Liver (tissue), 9 donors: Measurements from ENCODE around the gene PRKAR1B. TPM values are rescaled to one million over a fixed set of nuclear protein-coding genes. Genes with fewer than 3 reads are reported as not detected.

Source experiments
- DNase-seq: peaks from one replicate; pipeline ENCODE4 v3.0.0-alpha.2; 2017; ENCODE audit warnings: low spot score
- H3K27ac ChIP-seq, 2 donors: one replicate each; pipeline ENCODE4 v1.7.0; 2013; ENCODE audit warnings: inconsistent platforms in 2 of 2, low read length in 2 of 2, control low read depth in 1 of 2, low read depth in 1 of 2, mild to moderate bottlenecking in 1 of 2
- H3K27me3 ChIP-seq, 4 donors: one replicate each; pipeline versions ENCODE4 v1.6.1 to v1.7.0; 2013; ENCODE audit warnings: low read length in 3 of 4, inconsistent platforms in 1 of 4, mild to moderate bottlenecking in 1 of 4, moderate library complexity in 1 of 4; ENCODE audit not compliant: control insufficient read depth in 4 of 4, insufficient read depth in 4 of 4
- H3K36me3 ChIP-seq, 4 donors: one replicate each; pipeline versions ENCODE4 v1.6.1 to v1.7.0; 2013; ENCODE audit warnings: low read length in 3 of 4, mild to moderate bottlenecking in 3 of 4, low read depth in 1 of 4, moderate library complexity in 1 of 4; ENCODE audit not compliant: control insufficient read depth in 4 of 4, insufficient read depth in 3 of 4
- H3K4me1 ChIP-seq, 4 donors: one replicate each; pipeline versions ENCODE4 v1.6.1 to v1.7.0; 2013; ENCODE audit warnings: low read length in 3 of 4, mild to moderate bottlenecking in 3 of 4, moderate library complexity in 1 of 4; ENCODE audit not compliant: control insufficient read depth in 4 of 4, insufficient read depth in 4 of 4
- H3K4me3 ChIP-seq, 3 donors: one replicate each; pipeline versions ENCODE4 v1.6.1 to v1.7.0; 2013; ENCODE audit warnings: low read length in 3 of 3, control low read depth in 1 of 3, low read depth in 1 of 3, mild to moderate bottlenecking in 1 of 3
- H3K9ac ChIP-seq, 2 donors: one replicate each; pipeline ENCODE4 v1.7.0; 2013; ENCODE audit warnings: low read length in 2 of 2, mild to moderate bottlenecking in 2 of 2, moderate library complexity in 2 of 2, control low read depth in 1 of 2, low read depth in 1 of 2
- H3K9me3 ChIP-seq, 4 donors: one replicate each; pipeline versions ENCODE4 v1.6.1 to v1.7.0; 2013; ENCODE audit warnings: low read length in 3 of 4; ENCODE audit not compliant: control insufficient read depth in 4 of 4
- EGR1 ChIP-seq, 2 donors: IDR thresholded peaks; 2 replicates each; pipeline ENCODE4 v1.6.1; 2016 to 2018; ENCODE audit warnings: antibody characterized with exemption in 2 of 2, low read depth in 2 of 2
- FOXA1 ChIP-seq: IDR thresholded peaks from 2 replicates; pipeline ENCODE4 v1.6.1; 2016; ENCODE audit warnings: antibody characterized with exemption
- FOXA2 ChIP-seq: IDR thresholded peaks from 2 replicates; pipeline ENCODE4 v1.6.1; 2016; ENCODE audit warnings: antibody characterized with exemption
- GABPA ChIP-seq, 2 donors: IDR thresholded peaks in 1 of 2; conservative IDR thresholded peaks in 1 of 2; 2 replicates each; pipeline ENCODE4 v1.6.1; 2016; ENCODE audit warnings: antibody characterized with exemption in 2 of 2, mild to moderate bottlenecking in 1 of 2, moderate library complexity in 1 of 2
- HNF4A ChIP-seq, 2 donors: conservative IDR thresholded peaks; 2 replicates each; pipeline ENCODE4 v1.6.1; 2016; ENCODE audit warnings: antibody characterized with exemption in 2 of 2, mild to moderate bottlenecking in 2 of 2
- HNF4G ChIP-seq: IDR thresholded peaks from 2 replicates; pipeline ENCODE4 v1.6.1; 2016; ENCODE audit warnings: antibody characterized with exemption
- JUND ChIP-seq, 2 donors: IDR thresholded peaks; 2 replicates each; pipeline ENCODE4 v1.6.1; 2016; ENCODE audit warnings: antibody characterized with exemption in 2 of 2
- NR2F2 ChIP-seq: IDR thresholded peaks from 2 replicates; pipeline ENCODE4 v1.6.1; 2016; ENCODE audit warnings: antibody characterized with exemption
- RAD21 ChIP-seq, 2 donors: IDR thresholded peaks; 2 replicates each; pipeline ENCODE4 v1.6.1; 2016; ENCODE audit warnings: antibody characterized with exemption in 2 of 2, mild to moderate bottlenecking in 2 of 2
- RXRA ChIP-seq, 2 donors: IDR thresholded peaks; 2 replicates each; pipeline ENCODE4 v1.6.1; 2017 to 2018; ENCODE audit warnings: antibody characterized with exemption in 2 of 2, mild to moderate bottlenecking in 1 of 2
- SP1 ChIP-seq: IDR thresholded peaks from 2 replicates; pipeline ENCODE4 v1.6.1; 2018; ENCODE audit warnings: antibody characterized with exemption, mild to moderate bottlenecking
- YY1 ChIP-seq: IDR thresholded peaks from 2 replicates; pipeline ENCODE4 v1.6.1; 2016; ENCODE audit warnings: antibody characterized with exemption, mild to moderate bottlenecking
- WGBS: extraction: QIAGEN DNeasy Blood & Tissue Kit; methylation state at CpG from one replicate; pipeline ENCODE4 v1.1.7; 2013; 5-methylcytosine and 5-hydroxymethylcytosine counted together
- polyA plus RNA-seq, 2 donors: library from polyadenylated mRNA; stranded (reverse) in 1 of 2; unstranded in 1 of 2; fragments of 200-250 nt in 1 of 2; fragments of >200 nt in 1 of 2; fragmentation: Nextera tagmentation in 1 of 2; extraction: Ambion mirVana in 1 of 2; gene quantifications; one replicate each; pipeline versions ENCODE4 v1.2.1 to v1.2.3, GENCODE V29; 2013 to 2015
- total RNA-seq, 2 donors: library from RNA; depleted of rRNA; stranded (reverse); fragments of >200 nt; gene quantifications; one replicate each; pipeline ENCODE4 v1.2.3, GENCODE V29; 2014
- TF ChIP-seq, protein P1 (sequence below): IDR thresholded peaks from 2 replicates; pipeline ENCODE4 v1.6.1; 2016; ENCODE audit warnings: antibody characterized with exemption
- TF ChIP-seq, protein P2 (sequence below): IDR thresholded peaks from 2 replicates; pipeline ENCODE4 v1.6.1; 2016; ENCODE audit warnings: antibody characterized with exemption
- TF ChIP-seq, protein P3 (sequence below): fragments of 150-350 bp; IDR thresholded peaks from 2 replicates; pipeline ENCODE4 v1.5.1; 2017; ENCODE audit warnings: improper control_type of control experiment, low read depth, low read length; ENCODE audit not compliant: missing input control
- TF ChIP-seq, protein P4 (sequence below): IDR thresholded peaks from 2 replicates; pipeline ENCODE4 v1.6.1; 2016; ENCODE audit warnings: antibody characterized with exemption
- TF ChIP-seq, protein P5 (sequence below): IDR thresholded peaks from 2 replicates; pipeline ENCODE4 v1.6.1; 2016; ENCODE audit warnings: antibody characterized with exemption, mild to moderate bottlenecking
- donor health status: healthy.
- donor health status: healthy.
- donor health status: healthy.
- donor health status: healthy.
- donor health status: healthy.

Gene PRKAR1B
- total and polyA plus RNA-seq, 4 donors: 11.1 to 14.4 (median 12.4) TPM

DNA sequence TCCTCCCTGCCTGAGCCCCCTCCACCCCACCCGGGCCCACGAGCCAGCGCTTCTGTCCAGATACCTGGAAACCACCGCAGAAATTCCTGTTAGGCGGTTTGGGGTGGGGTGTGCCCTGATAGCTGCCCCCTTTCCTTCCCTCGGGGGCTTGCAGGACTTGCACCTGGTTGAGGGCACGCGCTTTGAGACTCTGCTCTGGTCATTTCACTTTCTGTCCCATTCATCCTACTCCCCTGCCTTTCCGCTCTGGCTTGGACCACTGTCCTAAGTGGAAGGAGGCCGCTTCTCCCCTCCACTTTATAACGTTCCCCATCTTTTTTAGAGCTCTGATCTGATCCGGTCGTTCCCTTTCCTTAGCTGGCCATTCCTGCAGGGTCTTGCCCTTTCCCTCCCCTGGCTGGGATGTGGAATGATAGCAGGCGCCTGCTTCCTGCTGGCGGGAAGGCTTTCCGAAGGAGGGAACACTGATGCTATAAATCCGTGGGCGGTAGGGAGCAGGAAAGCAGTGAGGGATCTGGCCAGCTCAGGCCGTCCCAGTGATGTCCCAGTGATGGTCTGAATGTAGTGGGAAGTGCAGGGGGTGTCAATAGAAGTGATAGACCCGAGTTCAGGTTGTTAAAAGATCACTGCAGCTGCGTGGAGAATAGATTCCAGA is 852 bp upstream of the PRKAR1B start:
- TF ChIP-seq HNF4G (no peak), JUND (IDR thresholded peaks at IDR 0.05) (no peak), RXRA (IDR thresholded peaks at IDR 0.05) (no peak), RAD21 (IDR thresholded peaks at IDR 0.05) (no peak), YY1 (no peak), EGR1 (IDR thresholded peaks at IDR 0.05; ENCODE audit: low read depth in 2 of 2) (no peak), FOXA2 (no peak), NR2F2 (no peak), GABPA (IDR thresholded peaks at IDR 0.05 in 1 of 2, conservative IDR thresholded peaks at IDR 0.05 in 1 of 2) (no peak), SP1 (no peak), FOXA1 (no peak), HNF4A (conservative IDR thresholded peaks at IDR 0.05) (no peak)
- TF ChIP-seq, protein P1, sequence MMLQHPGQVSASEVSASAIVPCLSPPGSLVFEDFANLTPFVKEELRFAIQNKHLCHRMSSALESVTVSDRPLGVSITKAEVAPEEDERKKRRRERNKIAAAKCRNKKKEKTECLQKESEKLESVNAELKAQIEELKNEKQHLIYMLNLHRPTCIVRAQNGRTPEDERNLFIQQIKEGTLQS: no peak
- TF ChIP-seq, protein P2, sequence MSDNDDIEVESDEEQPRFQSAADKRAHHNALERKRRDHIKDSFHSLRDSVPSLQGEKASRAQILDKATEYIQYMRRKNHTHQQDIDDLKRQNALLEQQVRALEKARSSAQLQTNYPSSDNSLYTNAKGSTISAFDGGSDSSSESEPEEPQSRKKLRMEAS: no peak
- TF ChIP-seq, protein P3, sequence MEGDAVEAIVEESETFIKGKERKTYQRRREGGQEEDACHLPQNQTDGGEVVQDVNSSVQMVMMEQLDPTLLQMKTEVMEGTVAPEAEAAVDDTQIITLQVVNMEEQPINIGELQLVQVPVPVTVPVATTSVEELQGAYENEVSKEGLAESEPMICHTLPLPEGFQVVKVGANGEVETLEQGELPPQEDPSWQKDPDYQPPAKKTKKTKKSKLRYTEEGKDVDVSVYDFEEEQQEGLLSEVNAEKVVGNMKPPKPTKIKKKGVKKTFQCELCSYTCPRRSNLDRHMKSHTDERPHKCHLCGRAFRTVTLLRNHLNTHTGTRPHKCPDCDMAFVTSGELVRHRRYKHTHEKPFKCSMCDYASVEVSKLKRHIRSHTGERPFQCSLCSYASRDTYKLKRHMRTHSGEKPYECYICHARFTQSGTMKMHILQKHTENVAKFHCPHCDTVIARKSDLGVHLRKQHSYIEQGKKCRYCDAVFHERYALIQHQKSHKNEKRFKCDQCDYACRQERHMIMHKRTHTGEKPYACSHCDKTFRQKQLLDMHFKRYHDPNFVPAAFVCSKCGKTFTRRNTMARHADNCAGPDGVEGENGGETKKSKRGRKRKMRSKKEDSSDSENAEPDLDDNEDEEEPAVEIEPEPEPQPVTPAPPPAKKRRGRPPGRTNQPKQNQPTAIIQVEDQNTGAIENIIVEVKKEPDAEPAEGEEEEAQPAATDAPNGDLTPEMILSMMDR: no peak
- TF ChIP-seq, protein P4, sequence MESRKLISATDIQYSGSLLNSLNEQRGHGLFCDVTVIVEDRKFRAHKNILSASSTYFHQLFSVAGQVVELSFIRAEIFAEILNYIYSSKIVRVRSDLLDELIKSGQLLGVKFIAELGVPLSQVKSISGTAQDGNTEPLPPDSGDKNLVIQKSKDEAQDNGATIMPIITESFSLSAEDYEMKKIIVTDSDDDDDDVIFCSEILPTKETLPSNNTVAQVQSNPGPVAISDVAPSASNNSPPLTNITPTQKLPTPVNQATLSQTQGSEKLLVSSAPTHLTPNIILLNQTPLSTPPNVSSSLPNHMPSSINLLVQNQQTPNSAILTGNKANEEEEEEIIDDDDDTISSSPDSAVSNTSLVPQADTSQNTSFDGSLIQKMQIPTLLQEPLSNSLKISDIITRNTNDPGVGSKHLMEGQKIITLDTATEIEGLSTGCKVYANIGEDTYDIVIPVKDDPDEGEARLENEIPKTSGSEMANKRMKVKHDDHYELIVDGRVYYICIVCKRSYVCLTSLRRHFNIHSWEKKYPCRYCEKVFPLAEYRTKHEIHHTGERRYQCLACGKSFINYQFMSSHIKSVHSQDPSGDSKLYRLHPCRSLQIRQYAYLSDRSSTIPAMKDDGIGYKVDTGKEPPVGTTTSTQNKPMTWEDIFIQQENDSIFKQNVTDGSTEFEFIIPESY: no peak
- TF ChIP-seq, protein P5, sequence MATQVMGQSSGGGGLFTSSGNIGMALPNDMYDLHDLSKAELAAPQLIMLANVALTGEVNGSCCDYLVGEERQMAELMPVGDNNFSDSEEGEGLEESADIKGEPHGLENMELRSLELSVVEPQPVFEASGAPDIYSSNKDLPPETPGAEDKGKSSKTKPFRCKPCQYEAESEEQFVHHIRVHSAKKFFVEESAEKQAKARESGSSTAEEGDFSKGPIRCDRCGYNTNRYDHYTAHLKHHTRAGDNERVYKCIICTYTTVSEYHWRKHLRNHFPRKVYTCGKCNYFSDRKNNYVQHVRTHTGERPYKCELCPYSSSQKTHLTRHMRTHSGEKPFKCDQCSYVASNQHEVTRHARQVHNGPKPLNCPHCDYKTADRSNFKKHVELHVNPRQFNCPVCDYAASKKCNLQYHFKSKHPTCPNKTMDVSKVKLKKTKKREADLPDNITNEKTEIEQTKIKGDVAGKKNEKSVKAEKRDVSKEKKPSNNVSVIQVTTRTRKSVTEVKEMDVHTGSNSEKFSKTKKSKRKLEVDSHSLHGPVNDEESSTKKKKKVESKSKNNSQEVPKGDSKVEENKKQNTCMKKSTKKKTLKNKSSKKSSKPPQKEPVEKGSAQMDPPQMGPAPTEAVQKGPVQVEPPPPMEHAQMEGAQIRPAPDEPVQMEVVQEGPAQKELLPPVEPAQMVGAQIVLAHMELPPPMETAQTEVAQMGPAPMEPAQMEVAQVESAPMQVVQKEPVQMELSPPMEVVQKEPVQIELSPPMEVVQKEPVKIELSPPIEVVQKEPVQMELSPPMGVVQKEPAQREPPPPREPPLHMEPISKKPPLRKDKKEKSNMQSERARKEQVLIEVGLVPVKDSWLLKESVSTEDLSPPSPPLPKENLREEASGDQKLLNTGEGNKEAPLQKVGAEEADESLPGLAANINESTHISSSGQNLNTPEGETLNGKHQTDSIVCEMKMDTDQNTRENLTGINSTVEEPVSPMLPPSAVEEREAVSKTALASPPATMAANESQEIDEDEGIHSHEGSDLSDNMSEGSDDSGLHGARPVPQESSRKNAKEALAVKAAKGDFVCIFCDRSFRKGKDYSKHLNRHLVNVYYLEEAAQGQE: no peak
- H3K9me3 ChIP-seq: no peaks in the 10 kb centered on the region
- no peak overlapping the region for H3K27ac ChIP-seq
- WGBS: 51% methylated on average over 21 of the region's 21 CpGs
- peaks cover 9 to 21% (median 14%) of the 10 kb centered on the region in 4 donors for H3K4me1 ChIP-seq
- H3K36me3 ChIP-seq: peaks cover 0 to 6% (median 2%) of the 10 kb centered on the region in 4 donors
- H3K27me3 ChIP-seq: no peaks in the 10 kb centered on the region
- no peak for DNase-seq
- peak overlapping the region in 1 of 3 donors; percentile 93 for H3K4me3 ChIP-seq
- H3K9ac ChIP-seq: no peak overlapping the region
